ENCODE measurements around the gene BICD1. TPM values are rescaled to one million over a fixed set of nuclear protein-coding genes. Genes with fewer than 3 reads are reported as not detected.

Gene BICD1
- polyA plus RNA-seq, 1 of the 3 experiments (the other 2 are of a cell fraction), result 12.1 TPM

GRCh38 chr12:32265456-32265855 lies 158.8 kb downstream of the BICD1 start:
- POLR2A ChIA-PET, result interaction anchor here (0.6 kb wide), 1 partner anchor 34 kb away, joined by 3 read pairs; no protein-coding TSS in a partner anchor
- CTCF ChIA-PET, result interaction anchor here (0.6 kb wide), 1 partner anchor 205 kb away, joined by 4 read pairs; no protein-coding TSS in a partner anchor
- H3K27ac ChIP-seq (ENCODE audit: low read depth in 2 of 2, low read length in 1 of 2), result no peak overlapping the region

More at GRCh38 chr12:32265456-32265855, 158.8 kb downstream of the BICD1 start:
- Histone ChIP-seq H3F3A (replicated peaks; ENCODE audit: insufficient read depth) (no peaks in the 10 kb centered on the region), H3K4me1 (ENCODE audit: control insufficient read depth in 1 of 2, insufficient read depth in 2 of 2, low read depth in 1 of 2, low read length in 1 of 2) (peaks cover 0 to 3% of the 10 kb centered on the region in 2 experiments; a peak in 3 of 4 replicates), H3K9me2 (no peaks in the 10 kb centered on the region), H3K27me3 (ENCODE audit: insufficient read depth) (no peaks in the 10 kb centered on the region), H3K36me3 (replicated peaks in 1 of 2; ENCODE audit: control insufficient read depth in 1 of 2, insufficient read depth in 2 of 2, low read length in 1 of 2) (peaks cover 0 to 3% of the 10 kb centered on the region in 2 experiments), H4K20me1 (ENCODE audit: insufficient read depth) (no peaks in the 10 kb centered on the region), H3K4me3 (ENCODE audit: low read depth in 2 of 2, low read length in 1 of 2) (no peak overlapping the region), H3K79me2 (ENCODE audit: insufficient read depth) (peaks cover 11% of the 10 kb centered on the region), H2AFZ (ENCODE audit: low read depth) (no peak overlapping the region), H3K4me2 (no peak overlapping the region), H3K9me3 (no peaks in the 10 kb centered on the region), H3K9ac (no peak overlapping the region)
- TF ChIP-seq REST (IDR thresholded peaks at IDR 0.05; ENCODE audit: low read depth, low read length), result no peak
- no peak for TF ChIP-seq RCOR1 (IDR thresholded peaks at IDR 0.05; ENCODE audit: low read length)
- no peak for TF ChIP-seq TCF12 (IDR thresholded peaks at IDR 0.05)
- TF ChIP-seq RAD21 (IDR thresholded peaks at IDR 0.05; ENCODE audit: low read length), result no peak
- no peak for TF ChIP-seq MAX (IDR thresholded peaks at IDR 0.05; ENCODE audit: low read depth)
- no peak for TF ChIP-seq USF1 (IDR thresholded peaks at IDR 0.05; ENCODE audit: borderline replicate concordance, low read depth)
- no peak for TF ChIP-seq NFIC (IDR thresholded peaks at IDR 0.05; ENCODE audit: borderline replicate concordance)
- TF ChIP-seq RXRA (IDR thresholded peaks at IDR 0.05; ENCODE audit: borderline replicate concordance, low read depth), result no peak
- TF ChIP-seq SMC3 (IDR thresholded peaks at IDR 0.05; ENCODE audit: low read depth, low read length), result no peak
- TF ChIP-seq YY1 (IDR thresholded peaks at IDR 0.05; ENCODE audit: low read depth), result no peak
- no peak for TF ChIP-seq FOXJ3 (CRISPR knock-in tag; IDR thresholded peaks at IDR 0.05)
- no peak for TF ChIP-seq EP300 (IDR thresholded peaks at IDR 0.05; ENCODE audit: borderline replicate concordance in 1 of 2, low read depth in 1 of 2, low read length in 1 of 2)
- no peak for TF ChIP-seq PBX3 (IDR thresholded peaks at IDR 0.05)
- 95% methylated on average over 7 of the region's 7 CpGs for WGBS (ENCODE audit: low lambda C conversion rate)
- no peak for DNase-seq
